VCaP (cell line): ENCODE measurements around the gene PCNT.
A peak's percentile ranks its signal among the peaks of the same experiment; 100 is the strongest.

ENCODE experiments used
- H3K27ac ChIP-seq: fragments of 450-650 bp; 2 replicates; pipeline ENCODE4 v1.5.1; 2017
- CTCF ChIP-seq: fragments of 450-650 bp; conservative IDR thresholded peaks from 2 replicates; pipeline ENCODE4 v1.5.1; 2017; ENCODE audit warnings: mild to moderate bottlenecking, moderate library complexity

PCNT gene

GRCh38 chr21:46416551-46416950 is 92.6 kb downstream of the PCNT start:
- H3K27ac ChIP-seq, result no peak overlapping the region
- no peak for TF ChIP-seq CTCF

DNA sequence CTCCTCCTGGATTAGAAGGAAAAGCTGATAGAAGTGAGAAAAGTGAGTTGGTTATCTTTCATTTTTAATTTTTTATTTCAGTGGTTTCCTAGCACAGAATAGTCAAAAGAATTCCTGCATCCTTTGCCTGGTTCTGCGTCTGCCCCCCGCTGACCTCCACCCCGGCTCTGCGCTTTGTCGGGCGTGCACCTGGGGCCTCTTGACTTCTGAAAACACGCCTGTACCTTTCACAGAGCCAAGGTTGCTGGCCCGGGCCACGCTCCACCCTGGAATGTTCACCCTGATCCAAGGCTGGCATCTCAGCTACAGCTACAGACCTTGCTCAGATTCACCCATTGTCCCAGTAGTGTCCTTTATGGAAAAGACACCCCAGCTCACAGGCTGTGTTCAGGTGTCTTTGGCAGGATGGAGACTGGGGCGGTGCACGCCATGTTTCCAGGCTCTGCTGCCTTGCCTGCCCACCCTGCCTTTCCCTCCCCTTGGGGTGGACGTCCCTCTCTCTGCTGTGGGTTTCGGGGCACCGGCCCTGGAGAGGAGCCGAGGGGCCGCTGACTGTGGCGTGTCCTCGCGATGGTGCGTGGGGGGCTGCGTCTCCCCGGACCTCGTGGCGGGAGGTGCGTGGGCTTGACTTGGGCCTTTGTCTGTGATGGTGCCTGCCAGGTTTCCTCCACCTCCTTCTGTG is 94.5 kb downstream of the PCNT start:
- no peak for TF ChIP-seq CTCF

GRCh38 chr21:46420241-46421190 is 96.6 kb downstream of the PCNT start:
- H3K27ac ChIP-seq, result no peak overlapping the region
- TF ChIP-seq CTCF, result peak; percentile 30

More for the DNA sequence above, 94.5 kb downstream of the PCNT start:
- no peak overlapping the region for H3K27ac ChIP-seq

GRCh38 chr21:46421191-46421750 is 97.3 kb downstream of the PCNT start:
- no peak overlapping the region for H3K27ac ChIP-seq

GRCh38 chr21:46421756-46422555 is 98.0 kb downstream of the PCNT start:
- TF ChIP-seq CTCF, result no peak
- no peak overlapping the region for H3K27ac ChIP-seq

More at GRCh38 chr21:46421191-46421750, 97.3 kb downstream of the PCNT start:
- TF ChIP-seq CTCF, result no peak

GRCh38 chr21:46422636-46423241 is 98.8 kb downstream of the PCNT start:
- no peak for TF ChIP-seq CTCF
- H3K27ac ChIP-seq, result no peak overlapping the region
